ENCODE measurements around the gene SMIM23. TPM values are rescaled to one million over a fixed set of nuclear protein-coding genes. Genes with fewer than 3 reads are reported as not detected.

The SMIM23 gene
- total RNA-seq, 2 donors from 2014 or later: not detected

- no peaks in the 10 kb centered on the region for H3K9me3 ChIP-seq
- no peaks in the 10 kb centered on the region for H3K4me1 ChIP-seq
- H3K36me3 ChIP-seq (replicated peaks in 1 of 2; ENCODE audit: insufficient read depth in 1 of 2, low read depth in 2 of 2): no peaks in the 10 kb centered on the region
- intact Hi-C loops (cut with DNase I): no loop called here
- no peak overlapping the region for H3K27ac ChIP-seq
- no peak overlapping the region for H3K4me3 ChIP-seq
- no peak for DNase-seq
- ATAC-seq: no peak
- WGBS, 2 donors: 77 to 79% methylated on average over 2 of the region's 2 CpGs
- H3K27me3 ChIP-seq: no peaks in the 10 kb centered on the region
- TF ChIP-seq CTCF (IDR thresholded peaks at IDR 0.05): no peak
These were observed 48.8 kb downstream of the SMIM23 start for GRCh38 chr5:171834461-171834860.

- Histone ChIP-seq H3K4me3 (no peak overlapping the region), H3K27ac (no peak overlapping the region), H3K4me1 (no peaks in the 10 kb centered on the region), H3K27me3 (no peaks in the 10 kb centered on the region), H3K9me3 (no peaks in the 10 kb centered on the region), H3K36me3 (replicated peaks in 1 of 2; ENCODE audit: insufficient read depth in 1 of 2, low read depth in 2 of 2) (no peaks in the 10 kb centered on the region)
- TF ChIP-seq CTCF (IDR thresholded peaks at IDR 0.05): no peak
- TF ChIP-seq POLR2A (IDR thresholded peaks at IDR 0.05): no peak
- intact Hi-C loops (cut with DNase I): no loop called here
- ATAC-seq (no peak), DNase-seq (no peak)
- WGBS, 2 donors: 81% methylated on average over 7 of the region's 7 CpGs
These were observed 49.4 kb downstream of the SMIM23 start for GRCh38 chr5:171835066-171835465.

GRCh38 chr5:171837522-171837921 is 51.9 kb downstream of the SMIM23 start:
- no peak for DNase-seq
- Histone ChIP-seq H3K4me1 (no peaks in the 10 kb centered on the region), H3K4me3 (no peak overlapping the region), H3K36me3 (replicated peaks in 1 of 2; ENCODE audit: insufficient read depth in 1 of 2, low read depth in 2 of 2) (no peaks in the 10 kb centered on the region), H3K9me3 (no peaks in the 10 kb centered on the region), H3K27ac (no peak overlapping the region), H3K27me3 (no peaks in the 10 kb centered on the region)
- intact Hi-C loops (cut with DNase I): no loop called here
- no peak for ATAC-seq
- TF ChIP-seq CTCF (IDR thresholded peaks at IDR 0.05): no peak
- TF ChIP-seq POLR2A (IDR thresholded peaks at IDR 0.05): no peak

GRCh38 chr5:171838066-171838465 is 52.4 kb downstream of the SMIM23 start:
- no peaks in the 10 kb centered on the region for H3K9me3 ChIP-seq
- H3K27ac ChIP-seq: no peak overlapping the region
- no peaks in the 10 kb centered on the region for H3K27me3 ChIP-seq
- no peak for ATAC-seq
- 72 to 78% methylated on average over 9 to 11 of the region's 12 CpGs for WGBS, 2 donors
- no peaks in the 10 kb centered on the region for H3K36me3 ChIP-seq (replicated peaks in 1 of 2; ENCODE audit: insufficient read depth in 1 of 2, low read depth in 2 of 2)
- H3K4me3 ChIP-seq: no peak overlapping the region
- TF ChIP-seq CTCF (IDR thresholded peaks at IDR 0.05) (no peak), POLR2A (IDR thresholded peaks at IDR 0.05) (no peak)
- intact Hi-C loops (cut with DNase I): no loop called here
- DNase-seq: no peak
- no peaks in the 10 kb centered on the region for H3K4me1 ChIP-seq

- TF ChIP-seq CTCF (IDR thresholded peaks at IDR 0.05) (no peak), POLR2A (IDR thresholded peaks at IDR 0.05) (no peak)
- Histone ChIP-seq H3K9me3 (no peaks in the 10 kb centered on the region), H3K27me3 (no peaks in the 10 kb centered on the region), H3K36me3 (replicated peaks in 1 of 2; ENCODE audit: insufficient read depth in 1 of 2, low read depth in 2 of 2) (no peaks in the 10 kb centered on the region), H3K4me3 (no peak overlapping the region), H3K27ac (no peak overlapping the region), H3K4me1 (no peaks in the 10 kb centered on the region)
- 74 to 86% methylated on average over 2 of the region's 2 CpGs for WGBS, 2 donors
- ATAC-seq (no peak), DNase-seq (no peak)
- intact Hi-C loops (cut with DNase I): no loop called here
These were observed 53.5 kb downstream of the SMIM23 start for GRCh38 chr5:171839112-171839511.

Data from body of pancreas (tissue), 4 donors.